NCI-H524 (cell line): ENCODE data around the gene LMCD1.

Experiments used
- DNase-seq, 2 experiments: peaks; one replicate each; lab custom pipeline; 2025; lab: John Stamatoyannopoulos, UW

The LMCD1 gene

DNA sequence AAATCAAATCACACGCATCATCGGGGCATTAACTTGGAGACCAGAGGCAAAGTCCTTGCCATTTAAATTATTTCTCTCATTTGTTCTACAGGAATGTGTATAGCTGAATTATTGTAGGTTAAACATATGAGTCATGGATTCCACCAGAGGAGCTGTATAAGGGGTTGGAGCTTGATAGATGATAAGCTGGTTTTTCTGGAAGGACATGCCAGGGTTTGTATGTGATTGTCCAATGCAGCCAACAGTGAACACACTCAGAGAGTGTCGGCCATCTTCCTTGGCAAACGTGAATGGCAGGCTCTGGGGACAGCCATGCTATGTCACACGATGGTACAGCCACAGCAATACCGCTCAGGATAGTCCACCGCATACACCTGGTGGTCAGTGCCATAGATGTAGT is 117.9 kb downstream of the LMCD1 start:
- DNase-seq: no peak

GRCh38 chr3:8621141-8621540 is 119.5 kb downstream of the LMCD1 start:
- DNase-seq: no peak

DNA sequence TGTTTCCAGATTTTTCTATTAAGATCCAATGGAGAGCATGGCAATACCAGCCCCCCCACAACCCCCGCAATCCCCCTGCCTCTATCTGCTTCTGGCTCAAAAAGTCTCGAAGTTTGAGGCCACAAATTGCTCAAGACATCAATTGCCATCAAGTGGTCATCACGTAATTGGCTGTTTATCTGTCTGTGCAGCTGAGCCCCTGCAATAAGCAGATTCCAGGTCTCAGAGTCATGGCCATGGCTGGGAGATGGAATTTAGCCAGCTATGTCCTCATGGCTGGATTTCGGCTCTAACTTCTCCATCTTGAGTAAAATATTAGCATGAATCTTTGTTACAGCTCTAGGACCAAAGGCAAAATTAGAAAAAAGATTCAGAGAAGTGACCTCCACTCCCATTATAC is 120.2 kb downstream of the LMCD1 start:
- no peak for DNase-seq

- DNase-seq: peak; percentile 49 to 69
Measured at GRCh38 chr3:8622873-8623691, 121.5 kb downstream of the LMCD1 start.

GRCh38 chr3:8623741-8624140 is 122.1 kb downstream of the LMCD1 start:
- no peak for DNase-seq
